ENCODE results near the gene PHF21A. TPM values are rescaled to one million over a fixed set of nuclear protein-coding genes. Genes with fewer than 3 reads are reported as not detected.
"Not testable (repeated sequence)": the region's sequence is repeated elsewhere in the genome, so short reads cannot be mapped to it uniquely, and the experiment has no call there.

The PHF21A gene
- total and polyA plus RNA-seq, 2 of the 8 experiments (the other 6 are each of a cell fraction or from before 2014, with no cell fraction given): 17.6 to 40.3 TPM

- FAIRE-seq; H2BK15ac ChIP-seq (ENCODE audit: low read length); H2AFZ ChIP-seq (ENCODE audit: low read length); H4K5ac ChIP-seq (ENCODE audit: insufficient read length, low read depth, low read length); H3K14ac ChIP-seq (ENCODE audit: insufficient read length); H2BK20ac ChIP-seq (ENCODE audit: low read length); H3K79me1 ChIP-seq (ENCODE audit: low read depth, low read length); H3K23ac ChIP-seq (ENCODE audit: insufficient read length); H3K27me3 ChIP-seq (replicated peaks in 1 of 4; ENCODE audit: control insufficient read depth in 3 of 4, extremely low read depth in 1 of 4, insufficient read depth in 3 of 4, low read length in 3 of 4); H2BK12ac ChIP-seq (ENCODE audit: low read depth, low read length); H2BK5ac ChIP-seq (ENCODE audit: low read depth, low read length); H2AK5ac ChIP-seq (ENCODE audit: low read depth, low read length); H3K9me3 ChIP-seq (ENCODE audit: insufficient read depth in 2 of 2, low read depth in 1 of 2, low read length in 1 of 2); H3K4me2 ChIP-seq (ENCODE audit: insufficient read depth in 1 of 2, low read depth in 2 of 2, low read length in 2 of 2); H3K56ac ChIP-seq (replicated peaks; ENCODE audit: insufficient read length, low read depth, low read length); H2BK120ac ChIP-seq (replicated peaks; ENCODE audit: low read depth, low read length); H3K27ac ChIP-seq (ENCODE audit: low read depth, low read length); H3K23me2 ChIP-seq (ENCODE audit: low read depth, low read length); H3K9ac ChIP-seq (replicated peaks in 1 of 4; ENCODE audit: extremely low read depth in 1 of 4, low read depth in 3 of 4, low read length in 3 of 4); H4K20me1 ChIP-seq (replicated peaks in 1 of 2; ENCODE audit: control insufficient read depth in 1 of 2, insufficient read depth in 2 of 2, low read length in 2 of 2); H3K4me1 ChIP-seq (replicated peaks in 1 of 4; ENCODE audit: control insufficient read depth in 3 of 4, insufficient read depth in 4 of 4, low read length in 3 of 4); H4K8ac ChIP-seq (ENCODE audit: extremely low read depth, insufficient read depth, low read length); H4K91ac ChIP-seq (replicated peaks; ENCODE audit: insufficient read length, low read length); H3K4ac ChIP-seq (replicated peaks; ENCODE audit: insufficient read length, low read depth, low read length); H3K4me3 ChIP-seq (ENCODE audit: extremely low read depth in 1 of 4, insufficient read depth in 2 of 4, low read depth in 3 of 4, low read length in 4 of 4); DNase-seq (ENCODE audit: low read depth in 1 of 2, low spot score in 2 of 2); H3K18ac ChIP-seq (ENCODE audit: extremely low read depth, low read length): not testable (repeated sequence)
- 89% methylated on average over 4 of the region's 5 CpGs; no CpG with 5 or more reads in 1 of the 2 experiments for WGBS, 2 experiments (ENCODE audit: extremely low coverage in 1 of 2, insufficient coverage in 1 of 2, insufficient read length in 1 of 2, insufficient replicate concordance in 2 of 2, low coverage in 1 of 2, low lambda C conversion rate in 2 of 2, missing lambda C conversion rate in 1 of 2)
- peaks cover 0 to 19% of the 10 kb centered on the region in 2 experiments; a peak in 2 of 4 replicates for H3K79me2 ChIP-seq (ENCODE audit: control insufficient read depth in 1 of 2, insufficient read depth in 2 of 2, low read length in 2 of 2)
- ChIA-PET CTCF (ENCODE audit: partially characterized antibody) (interaction anchor here (1.8 to 9.5 kb wide), 4 partner anchors 13 to 25 kb away, joined by 3 to 84 read pairs (median 14); no protein-coding TSS in a partner anchor), POLR2A (ENCODE audit: partially characterized antibody) (interaction anchor here (1.1 to 3.7 kb wide), 4 partner anchors 12 to 104 kb away, joined by 3 to 74 read pairs (median 8); no protein-coding TSS in a partner anchor)
- peaks cover 0 to 14% (median 4%) of the 10 kb centered on the region in 4 experiments; a peak in 4 of 8 replicates for H3K36me3 ChIP-seq (ENCODE audit: control insufficient read depth in 2 of 4, insufficient read depth in 4 of 4, low read length in 3 of 4)
Observed at GRCh38 chr11:45981826-45982225, 139.4 kb downstream of the PHF21A start.
